Stimulated activated CD4-positive, alpha-beta T cell treated with anti-CD3 and anti-CD28 coated beads, Interleukin-4, amount 100 ng/mL, for 24 hours (primary cell): ENCODE results near the gene FYCO1.
A peak's percentile ranks its signal among the peaks of the same experiment; 100 is the strongest.
"Not testable (repeated sequence)": the region's sequence is repeated elsewhere in the genome, so short reads cannot be mapped to it uniquely, and the experiment has no call there.

Source experiments
- DNase-seq: peaks from one replicate; pipeline ENCODE4 v3.0.0-alpha.2; 2020

Gene FYCO1

GRCh38 chr3:45995236-45996192 is at the start of gene FYCO1:
Gene FYCO1 (minus strand): TSS chr3:45995824. CDS start chr3:45984910, 10,914 bp downstream.
- DNase-seq: peak; percentile 90

DNA sequence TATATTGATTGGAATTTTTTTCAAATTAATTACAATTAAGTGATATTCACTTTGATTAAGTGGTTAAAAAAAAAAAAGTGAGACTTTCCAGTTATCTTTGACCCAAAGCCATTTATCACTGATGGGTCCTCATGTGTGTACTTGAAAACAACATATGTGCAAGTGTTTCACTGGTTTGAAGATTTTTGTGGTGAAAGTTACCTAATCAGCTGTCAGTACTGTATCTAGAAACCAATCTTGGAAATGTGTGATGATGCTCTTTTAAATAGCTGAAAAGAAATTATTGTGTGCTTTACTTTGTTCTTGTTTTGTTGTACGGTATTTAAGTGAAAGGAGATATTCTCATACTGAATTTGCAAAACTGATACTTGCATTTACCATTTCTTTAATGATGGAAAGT is 43.3 kb upstream of the FYCO1 start:
- DNase-seq: no peak

GRCh38 chr3:46038071-46038470 is 42.4 kb upstream of the FYCO1 start:
- not testable (repeated sequence) for DNase-seq

DNA sequence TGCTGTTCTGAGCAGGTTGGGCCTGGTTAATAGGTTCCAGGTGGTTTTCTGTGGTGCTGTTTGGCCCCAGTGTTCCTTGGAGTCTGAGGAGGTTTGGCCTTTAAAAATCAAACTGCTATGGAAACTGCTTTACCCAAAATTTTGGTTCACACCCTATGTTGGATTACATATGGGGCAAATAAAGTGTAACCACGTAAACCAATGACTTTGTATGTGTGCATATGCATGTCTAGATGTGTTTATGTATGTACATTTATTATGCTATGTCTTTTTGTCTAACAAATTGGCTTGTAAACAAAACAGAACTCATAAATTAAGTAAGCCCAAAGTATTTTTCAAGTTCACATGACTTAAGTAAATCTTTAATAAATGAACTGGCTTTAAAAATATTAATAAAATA is 40.6 kb upstream of the FYCO1 start:
- DNase-seq: no peak

DNA sequence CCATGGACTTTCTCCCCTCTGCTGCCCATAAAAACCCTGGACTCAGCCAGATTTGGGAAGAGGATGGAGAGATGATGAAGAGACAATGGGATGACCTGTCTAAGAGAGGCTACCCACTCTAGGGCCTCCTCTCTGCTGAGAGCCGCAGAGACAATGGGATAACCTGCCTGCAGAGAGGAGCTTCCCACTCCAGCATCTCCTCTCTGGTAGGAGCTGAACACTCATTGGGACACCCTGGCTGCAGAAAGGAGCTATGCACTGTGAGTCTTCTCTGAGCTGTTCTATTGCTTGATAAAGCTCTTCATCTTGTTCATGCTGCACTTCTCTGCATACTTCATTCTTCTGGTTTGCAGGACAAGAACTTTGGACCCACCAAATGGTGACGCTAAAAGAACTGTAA is 36.1 kb upstream of the FYCO1 start:
- no peak for DNase-seq

DNA sequence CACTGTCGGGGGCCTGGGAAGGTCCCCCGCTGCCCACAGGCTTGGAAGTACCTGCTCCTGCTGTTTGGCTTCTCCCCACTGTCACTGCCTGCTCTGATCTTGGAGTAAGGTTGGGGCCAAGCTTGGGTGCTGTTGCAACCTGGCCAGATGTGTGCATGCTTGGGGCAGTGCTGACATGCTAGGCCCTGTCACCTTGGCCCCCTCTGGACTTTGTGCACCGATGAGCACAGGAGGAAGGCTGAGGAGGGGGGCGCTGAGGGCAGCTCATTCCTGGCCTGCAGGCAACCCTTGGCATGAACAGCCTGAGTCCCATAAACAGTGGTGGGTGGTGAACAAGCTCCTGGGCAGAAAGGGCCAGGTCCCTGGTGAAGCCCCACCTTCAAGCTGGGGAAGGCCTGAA is 35.6 kb upstream of the FYCO1 start:
- no peak for DNase-seq

DNA sequence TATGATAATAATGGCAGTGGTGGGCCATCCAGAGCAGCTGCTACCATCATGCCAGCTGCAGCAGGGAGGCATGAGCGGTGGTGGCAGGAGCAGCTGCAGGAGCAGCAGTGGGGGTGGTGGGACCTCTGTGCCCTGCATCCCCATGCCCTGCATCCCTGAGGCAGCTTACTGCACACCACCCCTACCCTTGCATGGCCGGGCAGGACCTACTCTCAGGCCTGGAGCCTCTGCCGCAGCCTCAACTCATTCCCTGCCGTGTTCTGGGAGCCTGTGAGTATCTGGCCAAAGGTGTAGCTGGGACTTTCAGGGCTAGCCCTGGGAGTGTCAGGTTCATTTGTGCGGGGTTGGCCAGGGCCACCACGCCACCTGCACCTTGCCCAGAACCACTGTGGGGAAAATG is 35.0 kb upstream of the FYCO1 start:
- DNase-seq: no peak

- no peak for DNase-seq
Measured at GRCh38 chr3:46029953-46030543, 34.4 kb upstream of the FYCO1 start.

DNA sequence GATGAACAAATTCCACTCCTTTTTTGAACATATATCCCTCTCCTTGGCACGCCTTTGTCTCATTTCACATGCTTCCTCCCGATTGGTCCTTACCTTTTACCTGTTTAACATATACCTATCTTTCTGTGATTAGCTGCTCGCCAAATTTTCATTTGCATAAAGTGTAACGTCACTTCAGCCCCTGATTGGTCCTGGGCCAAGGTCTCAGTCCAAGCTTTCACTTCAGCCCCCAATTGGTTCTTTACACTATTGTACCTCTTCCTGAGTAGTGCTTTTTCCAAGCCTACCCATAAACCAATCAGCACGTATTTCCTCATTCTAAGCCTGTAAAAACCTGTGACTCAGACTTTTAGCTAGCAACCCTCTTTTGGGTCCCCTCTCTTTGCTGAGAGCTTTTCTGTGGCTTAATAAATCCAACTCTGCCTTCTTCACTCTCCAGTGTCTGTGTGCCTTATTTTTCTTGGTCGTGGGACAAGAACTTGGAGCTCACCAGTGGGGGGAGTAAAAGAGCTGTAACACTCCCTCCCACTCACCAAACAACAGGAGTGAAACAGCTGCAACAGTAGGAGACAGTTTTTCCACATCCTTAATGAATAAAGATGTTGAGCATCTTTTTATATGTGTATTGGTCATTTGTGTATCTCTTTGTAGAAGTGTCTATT is 32.2 kb upstream of the FYCO1 start:
- no peak for DNase-seq

GRCh38 chr3:46027021-46027705 is 31.5 kb upstream of the FYCO1 start, which contains the start of gene XCR1:
Gene XCR1 (minus strand): TSS chr3:46027483. CDS start chr3:46021947, 5,536 bp downstream.
- DNase-seq: no peak

DNA sequence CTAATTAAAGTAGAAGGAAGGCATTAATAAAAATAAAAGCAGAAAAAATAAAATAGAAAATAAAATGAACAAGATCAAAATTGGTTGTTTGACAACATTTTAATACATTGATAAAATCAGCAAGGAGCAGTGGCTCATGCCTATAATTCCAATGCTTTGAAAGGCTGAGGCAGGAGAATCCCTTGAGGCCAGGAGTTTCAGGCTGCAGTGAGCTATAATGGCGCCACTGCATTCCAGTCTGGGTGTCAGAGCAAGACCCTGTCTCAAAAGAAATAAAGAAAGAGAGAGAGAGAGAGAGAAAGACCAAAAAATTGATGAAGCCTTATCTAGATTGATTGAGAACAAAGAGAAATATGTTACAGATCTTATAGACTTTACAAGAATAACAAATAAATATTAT is 29.5 kb upstream of the FYCO1 start:
- DNase-seq: no peak

GRCh38 chr3:46024131-46024530 is 28.5 kb upstream of the FYCO1 start:
- DNase-seq: no peak

- DNase-seq: no peak
Measured at GRCh38 chr3:46022909-46023785, 27.5 kb upstream of the FYCO1 start.

DNA sequence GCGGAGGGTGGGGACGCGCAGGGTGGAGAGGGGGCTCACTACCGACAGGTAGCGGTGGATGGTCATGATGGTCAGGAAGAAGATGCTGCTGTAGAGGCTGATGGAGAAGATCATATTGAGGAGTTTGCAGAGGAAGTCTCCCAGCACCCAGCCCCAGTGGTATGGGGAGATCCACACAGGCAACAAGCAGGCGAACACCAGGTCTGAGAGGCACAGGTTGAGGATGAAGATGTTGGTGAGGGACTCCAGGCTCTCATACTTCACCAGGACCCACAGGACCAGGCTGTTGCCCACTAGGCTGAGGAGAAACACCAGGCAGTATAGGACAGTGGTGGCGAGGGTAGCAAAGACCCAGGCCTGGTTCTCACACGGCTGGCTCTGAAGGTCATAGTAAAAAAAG is 25.9 kb upstream of the FYCO1 start:
- DNase-seq: no peak

DNA sequence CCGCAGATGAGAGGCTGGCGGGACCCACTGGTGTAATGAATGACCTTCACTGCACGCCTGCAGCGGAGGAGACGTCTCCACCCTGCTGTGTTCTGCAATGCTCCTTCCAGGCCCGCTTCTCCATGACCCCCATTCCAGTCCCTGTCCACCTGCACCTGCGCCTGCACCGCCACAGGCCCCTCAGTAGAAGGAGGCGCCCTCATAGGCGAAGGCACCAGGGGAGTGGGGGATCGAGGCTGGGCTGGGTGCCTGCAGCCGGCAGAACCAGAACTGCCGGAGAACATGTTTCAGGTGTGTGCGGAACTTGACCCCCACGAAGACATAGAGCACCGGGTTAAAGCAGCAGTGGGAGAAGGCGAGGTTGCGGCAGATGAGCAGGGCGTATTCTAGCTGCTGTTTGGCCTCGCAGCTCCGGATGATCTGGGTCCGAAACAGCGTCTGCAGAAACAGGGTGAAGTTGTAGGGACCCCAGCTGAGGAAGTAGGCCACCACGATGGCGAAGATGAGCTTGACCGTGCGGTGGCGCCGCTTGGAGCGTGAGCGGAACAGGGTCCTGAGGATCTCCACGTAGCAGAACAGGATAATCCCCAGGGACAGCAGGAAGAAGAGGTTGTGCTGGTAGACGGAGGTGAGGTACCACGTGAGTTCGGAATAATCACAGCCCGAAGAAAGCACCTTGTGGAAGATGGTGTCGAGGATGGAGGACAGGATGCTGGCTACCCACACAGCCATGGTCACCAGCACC is 25.3 kb upstream of the FYCO1 start:
- DNase-seq: no peak

DNA sequence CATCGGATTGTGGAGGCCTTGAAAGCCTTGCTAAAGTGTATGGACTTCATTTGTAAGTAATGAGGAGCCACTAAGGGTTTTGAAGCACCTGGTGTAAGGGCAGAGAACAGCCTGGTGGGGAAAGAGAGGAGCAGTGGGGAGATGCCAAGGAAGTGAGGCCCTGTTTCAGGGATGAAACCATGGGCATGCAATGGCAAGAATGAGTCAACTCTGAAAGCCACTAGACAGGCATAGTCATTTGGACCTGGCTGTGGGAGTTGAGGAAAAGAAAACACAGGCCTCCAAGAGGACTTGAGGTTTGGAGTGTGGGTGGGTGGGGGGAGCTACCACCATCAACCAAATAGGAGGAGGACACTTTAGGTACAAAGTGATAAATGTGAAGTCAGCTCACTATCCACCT is 24.1 kb upstream of the FYCO1 start:
- DNase-seq: peak; percentile 59

DNA sequence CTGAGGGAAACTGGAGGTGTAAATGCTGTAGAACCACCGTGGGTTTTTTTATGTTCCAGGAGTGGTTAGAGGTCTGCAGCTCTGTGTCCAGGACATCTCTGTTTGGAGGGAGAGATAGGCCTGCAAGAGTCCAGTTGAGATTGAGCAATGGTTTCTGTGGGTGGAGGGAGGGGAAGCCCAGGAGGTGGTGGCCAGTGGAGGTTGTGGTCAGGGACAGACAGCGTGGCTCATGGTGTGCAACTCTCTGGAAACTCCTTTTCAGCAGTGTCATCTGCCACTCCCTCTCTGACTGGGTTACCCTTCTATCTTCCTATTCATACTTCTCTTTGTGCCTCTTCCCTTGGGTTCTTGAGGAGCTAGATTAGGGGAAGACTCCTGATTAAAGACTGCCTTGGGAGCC is 22.1 kb upstream of the FYCO1 start:
- DNase-seq: no peak

GRCh38 chr3:46013316-46014094 is 17.9 kb upstream of the FYCO1 start:
- DNase-seq: no peak

- DNase-seq: no peak
Measured at GRCh38 chr3:46012246-46012645, 16.6 kb upstream of the FYCO1 start.

- DNase-seq: no peak
Measured at GRCh38 chr3:46010519-46011113, 15.0 kb upstream of the FYCO1 start.
